Neural progenitor cell (in vitro differentiated cells): ENCODE measurements around the gene DNAJC30.

ENCODE experiments used
- EZH2 ChIP-seq: fragments of 200-600 bp; sonication (generic); IDR thresholded peaks from 2 replicates; pipeline ENCODE4 v1.6.1; 2017; ENCODE audit warnings: antibody characterized with exemption, mild to moderate bottlenecking, moderate library complexity
- EZH2phosphoT487 ChIP-seq: fragments of 200-600 bp; sonication (generic); IDR thresholded peaks from 2 replicates; pipeline ENCODE4 v1.6.1; 2017; ENCODE audit warnings: antibody characterized with exemption
- TF ChIP-seq, protein P1 (sequence below): fragments of 200-600 bp; sonication (generic); IDR thresholded peaks from 2 replicates; pipeline ENCODE4 v1.5.1; 2017; ENCODE audit warnings: antibody characterized with exemption, mild to moderate bottlenecking

DNA sequence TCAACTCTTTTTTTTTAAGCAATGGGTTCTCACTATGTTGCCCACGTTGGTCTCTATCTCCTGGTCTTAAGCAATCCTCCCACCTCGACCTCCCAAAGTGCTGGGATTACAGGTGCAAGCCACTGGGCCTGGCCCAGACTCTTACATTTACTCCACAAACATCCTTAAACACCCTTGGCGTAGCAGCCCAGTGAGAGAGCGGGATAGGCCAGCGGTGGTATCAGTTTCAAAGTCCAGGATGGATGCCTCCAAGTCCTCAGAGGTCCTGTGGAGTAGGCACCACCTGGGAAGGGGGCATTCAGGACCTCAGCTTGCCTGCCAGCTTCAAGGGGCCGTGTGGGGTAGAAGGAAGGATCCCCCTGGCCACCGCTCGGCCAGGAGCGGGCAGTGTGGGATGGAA is 33.7 kb downstream of the DNAJC30 start:
- TF ChIP-seq, protein P1, sequence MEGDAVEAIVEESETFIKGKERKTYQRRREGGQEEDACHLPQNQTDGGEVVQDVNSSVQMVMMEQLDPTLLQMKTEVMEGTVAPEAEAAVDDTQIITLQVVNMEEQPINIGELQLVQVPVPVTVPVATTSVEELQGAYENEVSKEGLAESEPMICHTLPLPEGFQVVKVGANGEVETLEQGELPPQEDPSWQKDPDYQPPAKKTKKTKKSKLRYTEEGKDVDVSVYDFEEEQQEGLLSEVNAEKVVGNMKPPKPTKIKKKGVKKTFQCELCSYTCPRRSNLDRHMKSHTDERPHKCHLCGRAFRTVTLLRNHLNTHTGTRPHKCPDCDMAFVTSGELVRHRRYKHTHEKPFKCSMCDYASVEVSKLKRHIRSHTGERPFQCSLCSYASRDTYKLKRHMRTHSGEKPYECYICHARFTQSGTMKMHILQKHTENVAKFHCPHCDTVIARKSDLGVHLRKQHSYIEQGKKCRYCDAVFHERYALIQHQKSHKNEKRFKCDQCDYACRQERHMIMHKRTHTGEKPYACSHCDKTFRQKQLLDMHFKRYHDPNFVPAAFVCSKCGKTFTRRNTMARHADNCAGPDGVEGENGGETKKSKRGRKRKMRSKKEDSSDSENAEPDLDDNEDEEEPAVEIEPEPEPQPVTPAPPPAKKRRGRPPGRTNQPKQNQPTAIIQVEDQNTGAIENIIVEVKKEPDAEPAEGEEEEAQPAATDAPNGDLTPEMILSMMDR, result no peak
- TF ChIP-seq EZH2phosphoT487, result no peak
- no peak for TF ChIP-seq EZH2
